ENCODE results near the gene FBXL7.

The FBXL7 gene

GRCh38 chr5:15748266-15748665 is 248.3 kb downstream of the FBXL7 start:
- DNase-seq (ENCODE audit: low read depth in 2 of 3, low spot score in 2 of 3), result no peak

- no peak for DNase-seq (ENCODE audit: low read depth in 2 of 3, low spot score in 2 of 3)
These were observed 252.8 kb downstream of the FBXL7 start for GRCh38 chr5:15752663-15753285.

DNA sequence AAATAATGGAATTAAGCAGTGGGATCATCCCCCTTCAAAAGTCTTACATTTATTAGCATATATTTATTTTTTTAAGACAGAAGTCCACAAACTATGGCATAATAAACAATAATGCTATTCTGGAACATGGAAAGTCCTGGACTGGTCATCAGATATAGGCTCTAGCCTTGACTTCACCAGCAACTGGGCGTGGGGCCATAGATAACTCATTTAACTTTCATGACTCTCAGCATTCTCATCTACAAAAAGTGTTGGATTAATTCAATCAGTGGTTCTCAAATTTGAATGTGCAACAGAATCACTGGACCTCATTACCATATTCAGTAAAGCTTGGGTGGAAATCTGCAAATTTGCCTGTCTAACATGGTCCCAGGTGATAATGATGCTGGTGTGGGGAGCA is 253.8 kb downstream of the FBXL7 start:
- DNase-seq (ENCODE audit: low read depth in 2 of 3, low spot score in 2 of 3), result no peak

DNA sequence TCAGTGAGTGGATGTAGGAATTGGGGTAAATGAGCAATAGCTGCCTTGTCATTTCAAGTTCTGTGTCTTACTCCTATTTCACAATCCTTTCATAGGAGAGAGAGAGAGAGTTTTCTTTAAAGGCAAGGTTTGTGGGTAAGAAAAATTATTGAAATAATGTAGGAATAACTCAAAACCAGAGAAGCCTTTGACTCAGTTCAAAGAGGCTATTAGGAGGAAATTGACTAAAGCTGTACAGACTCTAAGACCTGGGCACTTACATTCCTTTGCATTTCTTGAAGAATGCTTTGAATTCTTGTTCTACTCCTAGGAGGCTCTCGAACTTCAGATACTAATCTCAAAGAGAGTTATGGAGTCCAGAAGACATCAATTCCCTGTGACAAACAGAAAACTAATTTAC is 257.1 kb downstream of the FBXL7 start:
- no peak for DNase-seq (ENCODE audit: low read depth in 2 of 3, low spot score in 2 of 3)

DNA sequence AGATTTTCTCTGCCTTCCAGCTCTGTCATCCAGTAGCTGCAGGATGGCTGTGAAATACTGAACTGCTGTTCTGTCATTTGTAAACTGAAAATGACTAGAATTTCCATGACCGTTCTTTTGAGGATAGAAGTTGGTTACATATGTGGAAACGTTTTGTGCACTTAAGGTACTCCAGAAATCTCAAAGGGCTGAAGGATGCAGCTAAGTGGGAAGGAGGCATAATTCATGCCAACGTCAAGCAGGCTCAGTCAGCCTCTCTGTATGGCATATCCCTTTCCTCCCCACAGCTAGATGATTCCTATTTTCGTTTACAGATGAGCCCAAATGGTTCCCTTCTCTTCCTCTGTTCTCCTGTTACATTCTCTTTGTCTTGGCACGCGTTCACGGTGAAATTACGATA is 257.6 kb downstream of the FBXL7 start:
- DNase-seq (ENCODE audit: low read depth in 2 of 3, low spot score in 2 of 3), result no peak

- no peak for DNase-seq (ENCODE audit: low read depth in 2 of 3, low spot score in 2 of 3)
These were observed 262.7 kb downstream of the FBXL7 start for GRCh38 chr5:15762668-15763067.

DNA sequence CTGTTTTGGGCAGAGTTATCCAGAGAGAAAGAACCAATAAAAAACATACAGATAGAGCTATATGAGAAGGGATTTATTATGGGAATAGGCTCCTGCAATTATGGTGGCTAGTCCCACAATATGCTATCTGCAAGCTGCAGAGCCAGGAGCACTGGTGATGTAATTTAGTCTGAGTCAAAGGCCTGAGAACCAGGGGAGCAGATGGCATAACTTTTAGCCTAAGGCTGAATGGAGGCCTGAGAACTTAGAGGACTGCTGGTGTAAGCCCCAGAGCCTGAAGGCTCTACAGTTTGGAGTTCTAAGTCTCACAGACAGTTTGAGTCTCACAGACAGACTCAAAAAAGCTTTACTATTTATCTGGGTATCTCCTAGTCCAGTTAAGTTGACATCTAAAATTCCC is 263.8 kb downstream of the FBXL7 start:
- no peak for DNase-seq (ENCODE audit: low read depth in 2 of 3, low spot score in 2 of 3)

DNA sequence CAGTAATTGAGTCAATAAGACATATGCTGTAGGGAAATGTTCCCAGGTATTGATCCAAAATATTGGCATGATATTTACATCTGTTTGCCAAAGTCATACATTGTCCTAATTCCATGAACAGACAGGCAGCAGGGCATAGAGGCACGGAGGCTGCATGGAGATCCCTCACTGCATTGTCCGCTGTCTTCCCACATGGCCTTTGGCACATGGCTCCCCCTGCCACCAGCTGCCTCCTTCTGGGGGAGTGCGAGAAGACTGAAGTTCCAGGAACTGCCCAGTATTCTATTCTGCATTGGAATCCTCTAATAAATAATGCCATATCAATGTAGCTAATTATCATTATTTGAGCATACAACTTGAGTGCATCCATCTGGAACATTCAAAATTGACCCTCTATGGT is 269.0 kb downstream of the FBXL7 start:
- DNase-seq (ENCODE audit: low read depth in 2 of 3, low spot score in 2 of 3), result no peak

GRCh38 chr5:15772131-15772530 is 272.2 kb downstream of the FBXL7 start:
- no peak for DNase-seq (ENCODE audit: low read depth in 2 of 3, low spot score in 2 of 3)

GRCh38 chr5:15774632-15775031 is 274.7 kb downstream of the FBXL7 start:
- DNase-seq (ENCODE audit: low read depth in 2 of 3, low spot score in 2 of 3), result no peak

- no peak for DNase-seq (ENCODE audit: low read depth in 2 of 3, low spot score in 2 of 3)
These were observed 276.4 kb downstream of the FBXL7 start for GRCh38 chr5:15776346-15776745.

- DNase-seq (ENCODE audit: low read depth in 2 of 3, low spot score in 2 of 3), result no peak
These were observed 283.8 kb downstream of the FBXL7 start for GRCh38 chr5:15783734-15784133.

- no peak for DNase-seq (ENCODE audit: low read depth in 2 of 3, low spot score in 2 of 3)
These were observed 285.6 kb downstream of the FBXL7 start for GRCh38 chr5:15785531-15785981.

GRCh38 chr5:15786326-15786725 is 286.3 kb downstream of the FBXL7 start:
- no peak for DNase-seq (ENCODE audit: low read depth in 2 of 3, low spot score in 2 of 3)

- no peak for DNase-seq (ENCODE audit: low read depth in 2 of 3, low spot score in 2 of 3)
These were observed 286.9 kb downstream of the FBXL7 start for GRCh38 chr5:15786884-15787283.

GRCh38 chr5:15787681-15788080 is 287.7 kb downstream of the FBXL7 start:
- no peak for DNase-seq (ENCODE audit: low read depth in 2 of 3, low spot score in 2 of 3)

DNA sequence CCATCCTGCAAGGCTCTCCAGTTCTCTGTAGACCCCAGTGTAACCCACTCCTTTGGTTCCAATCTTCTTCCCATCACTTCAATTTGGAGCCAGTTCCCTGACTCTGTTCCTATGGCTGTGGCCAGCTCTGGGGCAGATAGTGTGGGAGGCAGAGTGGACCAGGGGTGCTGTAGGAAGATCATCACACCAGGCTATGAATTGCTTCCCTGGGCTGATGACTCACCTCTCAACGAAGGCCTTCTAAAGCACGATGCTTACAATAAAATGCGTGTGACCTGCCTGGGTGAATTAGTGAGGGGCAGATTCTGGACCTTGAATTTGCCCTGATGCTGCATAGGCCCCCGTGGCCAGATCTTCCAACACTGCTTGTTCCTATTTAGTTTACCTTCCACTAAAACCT is 289.7 kb downstream of the FBXL7 start:
- no peak for DNase-seq (ENCODE audit: low read depth in 2 of 3, low spot score in 2 of 3)

GRCh38 chr5:15790446-15791018 is 290.6 kb downstream of the FBXL7 start:
- DNase-seq (ENCODE audit: low read depth in 2 of 3, low spot score in 2 of 3), result no peak

GRCh38 chr5:15791274-15791673 is 291.3 kb downstream of the FBXL7 start:
- no peak for DNase-seq (ENCODE audit: low read depth in 2 of 3, low spot score in 2 of 3)

- no peak for DNase-seq (ENCODE audit: low read depth in 2 of 3, low spot score in 2 of 3)
These were observed 291.9 kb downstream of the FBXL7 start for GRCh38 chr5:15791859-15792258.

DNA sequence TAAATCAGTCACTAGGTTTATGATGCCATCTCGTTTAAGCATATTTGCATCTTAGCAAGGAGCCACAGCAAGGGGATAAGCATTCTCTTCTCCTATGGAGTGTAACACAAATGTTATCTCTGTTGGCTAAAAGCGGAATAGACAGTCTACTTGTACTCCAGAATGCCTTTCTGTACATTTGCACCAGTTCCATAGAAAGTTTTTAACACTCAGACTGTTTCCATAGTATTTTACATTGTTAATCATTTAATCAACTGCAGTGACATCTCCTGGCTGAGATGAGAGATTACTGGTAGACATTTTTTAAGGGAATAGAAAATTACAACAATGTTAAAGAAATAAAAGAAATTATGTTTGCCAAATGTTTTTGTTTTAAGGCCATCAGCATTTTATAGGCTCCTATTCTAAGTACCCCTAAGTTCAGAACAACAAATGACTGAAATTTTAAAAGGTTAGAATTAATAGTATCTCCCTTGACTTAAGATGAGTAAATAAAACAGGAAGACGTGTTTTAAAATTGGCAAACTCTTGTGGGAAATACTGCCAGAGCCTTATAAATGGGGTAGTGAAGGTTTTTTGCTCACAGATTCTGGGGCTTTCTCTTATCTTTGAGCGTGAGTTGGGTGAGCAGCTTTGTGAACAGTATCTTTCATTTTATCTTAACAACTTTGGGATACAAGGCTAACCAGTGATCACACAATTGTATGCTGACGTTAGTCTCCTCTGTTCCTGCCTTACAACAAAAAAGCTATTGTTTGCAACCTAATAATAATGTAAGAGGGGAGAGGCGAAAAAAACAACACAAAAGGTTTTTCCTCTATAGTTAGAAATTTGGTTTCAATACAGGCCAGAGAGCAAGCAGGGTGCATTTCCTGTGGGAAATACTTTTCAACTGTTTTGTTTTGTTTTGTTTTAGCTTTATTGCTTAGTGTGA is 294.3 kb downstream of the FBXL7 start:
- no peak for DNase-seq (ENCODE audit: low read depth in 2 of 3, low spot score in 2 of 3)

GRCh38 chr5:15796096-15796495 is 296.1 kb downstream of the FBXL7 start:
- no peak for DNase-seq (ENCODE audit: low read depth in 2 of 3, low spot score in 2 of 3)

Measured in activated CD8-positive, alpha-beta memory T cell treated with anti-CD3 and anti-CD28 coated beads for 48 hours (primary cell).